Activated CD8-positive, alpha-beta memory T cell treated with anti-CD3 and anti-CD28 coated beads for 48 hours (primary cell): Measurements from ENCODE around the gene SHPK.
A peak's percentile ranks its signal among the peaks of the same experiment; 100 is the strongest.

Experiments used
- DNase-seq, 3 experiments: peaks; one replicate each; pipeline ENCODE4 v3.0.0-alpha.2; 2020; ENCODE audit warnings: low read depth in 2 of 3, low spot score in 2 of 3

SHPK gene, protein sequence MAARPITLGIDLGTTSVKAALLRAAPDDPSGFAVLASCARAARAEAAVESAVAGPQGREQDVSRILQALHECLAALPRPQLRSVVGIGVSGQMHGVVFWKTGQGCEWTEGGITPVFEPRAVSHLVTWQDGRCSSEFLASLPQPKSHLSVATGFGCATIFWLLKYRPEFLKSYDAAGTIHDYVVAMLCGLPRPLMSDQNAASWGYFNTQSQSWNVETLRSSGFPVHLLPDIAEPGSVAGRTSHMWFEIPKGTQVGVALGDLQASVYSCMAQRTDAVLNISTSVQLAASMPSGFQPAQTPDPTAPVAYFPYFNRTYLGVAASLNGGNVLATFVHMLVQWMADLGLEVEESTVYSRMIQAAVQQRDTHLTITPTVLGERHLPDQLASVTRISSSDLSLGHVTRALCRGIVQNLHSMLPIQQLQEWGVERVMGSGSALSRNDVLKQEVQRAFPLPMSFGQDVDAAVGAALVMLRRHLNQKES

DNA sequence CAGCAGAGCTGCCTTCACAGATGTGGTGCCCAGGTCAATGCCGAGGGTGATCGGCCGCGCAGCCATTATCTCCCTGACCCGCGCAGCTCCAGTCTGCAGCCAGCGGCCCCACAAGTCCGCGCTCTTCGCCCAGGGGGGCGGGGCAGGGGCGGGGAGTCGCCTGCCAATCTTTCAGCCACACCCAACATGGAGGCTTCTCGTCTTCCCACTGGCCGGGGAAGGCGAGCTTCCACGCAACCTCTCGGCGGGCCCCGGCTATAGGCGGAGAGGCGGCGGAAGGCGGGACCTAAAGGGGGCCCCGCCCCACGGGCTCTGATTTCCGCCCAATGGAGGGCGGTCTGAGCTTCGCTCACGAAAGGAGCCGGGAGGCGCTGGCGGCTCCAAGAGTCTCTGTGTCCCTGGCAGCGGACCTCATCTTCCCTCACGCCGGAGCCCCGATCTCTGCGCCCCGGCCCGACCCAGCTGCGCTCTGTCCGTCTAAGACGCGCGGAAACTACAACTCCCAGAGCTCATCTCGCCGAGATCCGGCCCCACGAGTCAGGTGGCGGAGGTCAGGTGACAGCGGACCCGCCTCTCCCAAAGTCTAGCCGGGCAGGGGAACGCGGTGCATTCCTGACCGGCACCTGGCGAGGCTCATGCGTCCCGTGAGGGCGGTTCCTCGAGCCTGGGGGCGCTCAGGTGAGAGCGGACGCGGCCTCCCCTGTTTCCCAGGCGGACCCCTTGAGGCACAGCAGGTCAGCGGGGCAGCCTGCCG is at the start of gene SHPK, which contains the start of gene CTNS:
Gene SHPK, minus strand, starts transcription at position 97 of the 754 bp plus-strand sequence. Its CDS starts 31 bp downstream, at position 66.
Gene CTNS, plus strand, starts transcription at position 607 of the 754 bp plus-strand sequence. CDS start 3,447 bp downstream, outside the sequence.
- peak; percentile 75 to 91 (median 87) for DNase-seq

DNA sequence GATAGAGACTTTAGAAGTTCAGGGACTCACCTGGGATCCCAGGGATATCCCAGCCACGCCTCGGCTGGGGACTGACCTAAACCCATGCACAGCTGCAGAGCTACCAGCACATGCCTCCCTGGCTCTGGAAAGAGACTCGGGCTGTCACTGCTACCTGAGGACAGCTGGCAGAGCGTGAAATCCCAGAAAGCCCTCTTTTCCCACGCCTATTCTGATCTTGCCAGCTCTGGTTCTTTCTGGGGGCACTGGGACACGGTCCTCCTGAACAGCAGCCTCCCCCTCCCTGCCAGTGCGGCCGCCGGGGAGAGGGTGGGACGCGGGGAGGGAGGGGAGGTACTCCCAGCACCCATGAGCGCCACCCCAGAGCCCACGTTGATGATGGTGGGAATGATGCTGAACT is 49.1 kb upstream of the SHPK start:
- DNase-seq = no peak

DNA sequence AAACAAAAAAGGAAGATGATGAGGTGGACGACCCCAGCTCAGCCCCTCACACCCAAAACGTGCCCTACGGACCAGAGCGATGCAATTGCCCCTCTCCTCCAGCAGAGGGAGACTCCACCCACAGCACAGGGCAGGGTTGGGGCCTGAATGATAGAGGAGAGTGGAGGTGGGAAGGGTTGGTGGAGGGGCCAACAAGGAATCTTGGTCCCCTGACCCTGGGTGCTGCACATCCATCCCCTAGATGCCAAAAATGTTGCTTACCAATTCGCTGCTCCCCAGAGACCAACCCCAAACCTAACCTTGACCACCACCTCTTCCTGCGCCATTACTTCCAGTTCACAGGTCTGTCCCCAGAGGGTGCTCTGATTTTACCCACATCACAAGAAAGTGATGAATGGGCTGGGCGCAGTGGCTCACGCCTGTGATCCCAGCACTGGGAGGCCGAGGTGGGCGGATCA is 47.0 kb upstream of the SHPK start:
- no peak for DNase-seq

DNA sequence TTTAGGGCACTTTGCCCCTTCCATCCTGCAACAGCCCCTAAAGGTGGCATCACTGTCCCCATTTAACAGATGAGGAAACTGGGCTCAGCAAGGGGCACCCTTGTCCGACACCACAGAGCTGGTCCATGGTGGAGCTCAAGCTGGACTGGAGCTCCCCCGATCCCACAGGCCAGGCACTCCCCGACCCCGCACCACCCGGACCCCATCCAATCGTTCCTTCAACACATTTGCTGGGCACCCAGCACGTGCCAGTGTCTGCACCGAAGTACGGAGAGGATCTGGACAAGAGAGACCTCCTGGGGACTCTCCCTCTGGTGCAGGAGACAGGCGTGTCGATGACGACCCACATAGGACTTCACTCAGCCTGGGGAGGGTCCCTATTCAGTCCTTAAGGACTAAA is 46.0 kb upstream of the SHPK start:
- no peak for DNase-seq

DNA sequence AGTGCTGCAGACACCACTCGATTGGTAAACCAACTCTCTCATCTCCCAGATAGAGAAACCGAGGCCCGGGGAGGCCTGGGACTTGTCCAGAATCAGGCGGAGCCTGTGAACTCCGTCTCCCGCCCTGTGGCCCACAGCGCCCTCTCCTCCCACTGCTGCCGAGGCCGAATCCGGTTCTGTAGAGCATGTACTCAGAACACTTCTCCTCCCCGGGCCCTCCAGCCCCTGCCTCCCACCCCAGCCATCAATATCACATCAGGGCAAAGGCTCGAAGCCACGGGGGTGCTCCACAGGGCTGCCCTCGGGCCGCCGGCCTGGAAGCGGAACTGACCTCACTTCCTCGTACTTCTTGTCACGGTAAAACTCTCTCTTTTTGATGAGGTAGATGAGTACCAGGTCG is 45.5 kb upstream of the SHPK start:
- DNase-seq = no peak

DNA sequence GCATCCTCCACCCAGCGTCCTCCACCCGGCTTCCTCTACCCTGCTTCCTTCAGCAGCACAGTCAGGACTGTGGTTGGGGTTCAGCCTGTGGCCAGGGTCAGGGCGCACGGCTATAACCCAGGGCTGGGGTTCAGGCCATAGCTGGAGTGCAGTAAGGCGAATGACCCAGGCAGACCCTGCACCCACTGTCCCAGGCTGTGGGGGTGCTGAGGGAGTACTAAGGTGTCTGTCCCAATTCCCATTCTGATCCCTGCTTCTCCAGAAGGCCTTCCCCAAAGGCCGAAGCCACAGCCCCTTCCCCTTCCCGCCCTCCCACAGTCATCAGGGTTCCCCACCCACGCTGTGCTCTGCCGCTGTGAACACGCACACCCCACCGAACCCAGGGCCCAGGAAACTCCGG is 45.0 kb upstream of the SHPK start:
- no peak for DNase-seq

DNA sequence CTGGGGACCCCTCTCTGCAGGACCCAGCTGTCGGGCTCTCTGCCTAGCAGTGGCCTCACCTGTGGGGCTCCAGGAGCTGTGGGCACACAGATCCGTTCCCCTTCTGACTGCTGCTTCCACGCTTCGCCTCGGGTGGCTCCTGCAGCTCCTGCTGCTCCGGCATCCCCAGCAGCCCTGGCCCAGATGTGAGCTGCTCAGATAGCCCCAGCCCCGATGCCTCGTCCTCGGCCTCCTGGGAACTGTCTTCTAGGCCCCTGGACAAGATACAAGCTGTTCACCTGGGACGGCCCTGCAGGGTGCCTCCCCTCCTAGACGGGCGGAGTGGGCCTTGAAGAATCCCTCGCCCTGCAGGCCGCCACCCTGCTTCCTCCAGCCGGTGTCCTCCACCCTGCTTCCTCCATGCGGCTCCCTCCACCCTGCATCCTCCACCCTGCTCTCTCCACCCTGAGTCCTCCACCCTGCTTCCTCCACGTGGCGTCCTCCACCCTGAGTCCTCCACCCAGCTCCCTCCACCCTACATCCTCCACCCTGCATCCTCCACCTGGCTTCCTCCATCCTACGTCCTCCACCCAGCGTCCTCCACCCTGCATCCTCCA is 43.6 kb upstream of the SHPK start:
- no peak for DNase-seq

DNA sequence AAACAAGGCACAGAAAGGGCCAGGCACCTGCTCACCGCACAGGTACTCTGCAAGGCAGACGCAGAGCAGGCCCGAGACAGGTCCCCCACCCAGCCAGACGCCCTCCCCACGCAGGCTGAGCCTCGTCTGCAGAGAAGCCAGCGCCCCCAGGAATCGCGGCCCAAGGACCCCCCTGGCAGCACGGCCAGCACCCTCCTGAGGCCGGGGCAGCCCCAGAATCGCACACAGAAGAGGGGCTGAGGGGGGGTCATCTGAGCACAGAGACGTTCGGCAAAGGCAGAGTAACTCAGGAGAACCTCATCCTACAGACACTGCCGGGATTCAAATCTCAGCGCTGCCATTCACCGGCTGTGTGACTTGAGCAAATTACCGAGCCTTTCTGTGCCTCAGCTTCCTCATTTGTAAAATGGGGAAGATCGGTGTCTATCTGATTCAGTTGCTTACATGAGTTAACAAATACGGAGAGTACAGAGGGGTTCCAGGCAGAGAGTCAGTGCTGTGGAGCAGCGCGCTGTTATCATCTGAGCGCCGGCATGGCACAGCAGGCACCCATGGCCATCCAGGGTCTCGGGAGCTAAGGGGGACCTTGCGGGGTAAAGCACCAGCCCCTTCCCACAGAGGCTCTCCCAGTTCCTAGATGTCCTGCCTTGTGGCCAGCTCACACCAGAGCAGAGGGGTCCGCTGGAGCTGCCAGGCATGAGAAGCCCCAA is 42.9 kb upstream of the SHPK start:
- no peak for DNase-seq

DNA sequence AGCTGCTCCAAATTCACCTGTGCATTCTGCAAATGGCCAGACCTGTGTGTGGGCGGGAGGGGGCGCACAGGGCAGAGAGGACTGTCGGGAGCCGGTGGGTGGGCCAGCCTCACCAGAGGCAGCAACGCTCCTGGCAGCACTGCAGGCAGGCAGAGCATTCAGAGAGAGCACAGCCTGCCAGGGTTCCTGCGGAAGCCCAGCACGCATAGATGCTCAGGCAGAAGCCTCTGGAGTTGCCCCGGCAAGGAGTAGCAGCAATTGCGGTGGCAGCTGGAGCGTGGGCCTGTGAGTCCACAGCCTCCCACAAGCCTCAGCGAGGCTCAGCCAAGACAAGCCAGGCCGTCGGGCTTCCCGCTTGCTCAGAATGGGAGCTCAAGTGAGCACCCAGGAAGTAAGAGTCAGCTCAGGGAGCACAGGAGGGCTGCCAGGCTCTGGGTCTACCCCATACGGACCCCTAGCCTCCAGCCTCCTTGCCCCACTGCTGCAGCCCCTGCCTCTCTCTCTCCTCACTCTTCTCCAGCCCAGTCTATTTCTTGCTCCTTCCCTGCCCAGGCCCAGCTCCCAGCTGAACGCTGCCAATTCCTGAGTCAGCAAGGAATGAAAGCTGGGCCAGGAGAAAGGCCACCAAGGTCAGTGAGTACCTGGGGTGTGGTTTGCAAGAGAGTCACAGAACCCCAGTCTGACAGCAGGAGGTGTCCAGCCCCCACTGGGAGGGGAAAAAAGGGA is 42.2 kb upstream of the SHPK start:
- no peak for DNase-seq

DNA sequence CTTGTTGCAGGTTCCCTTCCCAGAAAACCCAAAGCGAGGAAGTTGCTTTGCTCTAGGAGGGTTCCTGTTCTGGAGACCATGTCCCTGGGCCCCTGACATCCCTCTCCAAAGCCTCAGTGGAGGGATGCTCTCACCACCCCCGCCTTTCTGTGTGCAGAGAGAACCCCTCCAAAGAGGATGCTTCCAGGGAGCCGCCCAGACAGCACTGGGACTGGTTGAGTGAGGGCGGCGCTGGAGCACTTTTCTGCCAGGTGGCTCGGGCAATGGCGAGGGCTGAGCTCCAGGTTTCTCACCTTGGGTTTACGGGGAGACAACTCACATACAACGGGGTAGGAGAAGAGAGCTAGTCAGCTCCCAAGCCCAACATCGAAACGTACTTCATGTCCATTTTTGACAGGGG is 39.8 kb upstream of the SHPK start:
- no peak for DNase-seq

DNA sequence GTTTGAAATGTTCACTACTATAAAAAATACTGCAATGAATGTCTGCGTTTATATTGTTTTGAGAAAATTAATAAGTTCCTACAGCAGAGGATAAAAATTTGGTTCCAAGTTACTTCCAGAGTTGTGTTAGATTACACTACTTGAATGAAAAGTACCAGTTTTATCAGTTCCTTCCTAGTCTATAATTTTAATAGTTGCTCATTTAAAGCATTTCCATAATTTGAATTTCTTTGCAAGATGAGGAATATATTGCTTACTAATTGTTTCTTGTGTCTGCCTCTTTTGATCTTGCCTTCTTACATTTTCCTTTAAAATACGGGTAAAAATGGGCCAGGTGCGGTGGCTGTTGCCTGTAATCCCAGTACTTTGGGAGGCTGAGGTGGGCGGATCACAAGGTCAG is 36.5 kb upstream of the SHPK start:
- DNase-seq = no peak

DNA sequence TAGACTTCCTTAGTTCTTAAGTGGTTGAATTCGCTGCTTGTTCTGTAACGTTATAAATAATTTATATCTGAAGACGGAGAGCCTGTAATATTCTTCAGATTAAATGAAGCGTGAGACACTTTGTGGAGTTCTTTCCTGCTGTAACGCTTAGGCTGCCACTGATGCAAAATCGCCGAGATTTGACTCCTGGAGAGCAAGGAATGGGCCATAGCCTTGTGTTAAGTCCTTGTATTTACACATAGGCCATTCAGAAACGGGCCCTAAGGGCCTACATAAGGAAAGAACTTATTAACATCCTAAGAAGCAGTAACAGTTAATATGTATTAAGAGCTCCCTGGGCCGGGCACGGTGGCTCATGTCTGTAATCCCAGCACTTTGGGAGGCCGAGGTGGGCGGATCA is 33.5 kb upstream of the SHPK start:
- DNase-seq = no peak

DNA sequence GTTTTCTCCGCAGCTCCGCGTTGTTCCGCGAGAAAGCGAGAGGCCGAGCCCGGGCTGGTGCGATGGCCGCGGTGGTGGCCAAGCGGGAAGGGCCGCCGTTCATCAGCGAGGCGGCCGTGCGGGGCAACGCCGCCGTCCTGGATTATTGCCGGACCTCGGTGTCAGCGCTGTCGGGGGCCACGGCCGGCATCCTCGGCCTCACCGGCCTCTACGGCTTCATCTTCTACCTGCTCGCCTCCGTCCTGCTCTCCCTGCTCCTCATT is 33.0 kb upstream of the SHPK start:
- no peak for DNase-seq

DNA sequence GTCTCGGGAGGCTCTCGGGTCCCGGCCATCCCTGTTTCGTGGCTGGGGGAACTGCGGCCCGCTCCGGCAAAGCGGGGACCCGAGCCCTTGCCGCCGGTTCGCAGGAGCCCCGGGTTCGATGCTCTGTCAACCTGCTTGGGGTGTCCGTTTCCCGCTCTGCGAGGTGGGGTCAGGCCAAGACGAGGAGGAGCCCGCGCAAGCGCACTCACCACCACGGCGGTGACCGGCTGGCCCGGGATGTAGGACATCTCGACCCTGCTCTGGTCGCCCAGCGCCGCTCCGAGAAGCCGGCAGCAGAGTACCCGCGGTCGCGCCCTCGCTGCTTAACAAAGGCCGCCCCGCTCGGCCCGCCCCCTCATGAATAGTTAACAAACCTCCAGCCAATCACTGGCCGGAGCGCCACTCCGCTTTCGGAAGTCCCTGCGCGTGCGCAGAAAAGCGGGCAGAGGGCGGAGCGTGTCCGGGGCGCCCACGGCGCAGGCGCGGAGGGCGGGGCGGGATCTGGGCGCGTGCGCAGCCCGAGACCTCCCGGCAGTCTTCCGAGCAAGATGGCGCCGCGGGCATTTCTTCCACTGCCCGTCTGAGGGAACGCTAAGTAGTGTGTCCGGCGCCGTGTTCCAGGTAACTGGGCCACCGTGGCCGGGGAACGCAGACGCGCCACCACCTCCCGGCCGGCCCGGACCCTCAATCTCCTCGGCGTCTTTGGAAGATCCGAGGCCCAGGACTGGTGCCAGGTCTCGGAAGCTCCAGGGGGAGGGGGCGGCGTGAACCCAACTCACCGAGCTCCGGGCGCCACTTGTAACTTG is 32.4 kb upstream of the SHPK start, which contains the start of the genes EMC6 and TAX1BP3:
Gene EMC6, plus strand, starts transcription at position 534 of the 806 bp plus-strand sequence. CDS start 335 bp downstream, outside the sequence.
Gene TAX1BP3, minus strand, starts transcription at position 300 of the 806 bp plus-strand sequence. Its CDS starts 52 bp downstream, at position 248.
- DNase-seq = peak; percentile 98 to 100 (median 99)

DNA sequence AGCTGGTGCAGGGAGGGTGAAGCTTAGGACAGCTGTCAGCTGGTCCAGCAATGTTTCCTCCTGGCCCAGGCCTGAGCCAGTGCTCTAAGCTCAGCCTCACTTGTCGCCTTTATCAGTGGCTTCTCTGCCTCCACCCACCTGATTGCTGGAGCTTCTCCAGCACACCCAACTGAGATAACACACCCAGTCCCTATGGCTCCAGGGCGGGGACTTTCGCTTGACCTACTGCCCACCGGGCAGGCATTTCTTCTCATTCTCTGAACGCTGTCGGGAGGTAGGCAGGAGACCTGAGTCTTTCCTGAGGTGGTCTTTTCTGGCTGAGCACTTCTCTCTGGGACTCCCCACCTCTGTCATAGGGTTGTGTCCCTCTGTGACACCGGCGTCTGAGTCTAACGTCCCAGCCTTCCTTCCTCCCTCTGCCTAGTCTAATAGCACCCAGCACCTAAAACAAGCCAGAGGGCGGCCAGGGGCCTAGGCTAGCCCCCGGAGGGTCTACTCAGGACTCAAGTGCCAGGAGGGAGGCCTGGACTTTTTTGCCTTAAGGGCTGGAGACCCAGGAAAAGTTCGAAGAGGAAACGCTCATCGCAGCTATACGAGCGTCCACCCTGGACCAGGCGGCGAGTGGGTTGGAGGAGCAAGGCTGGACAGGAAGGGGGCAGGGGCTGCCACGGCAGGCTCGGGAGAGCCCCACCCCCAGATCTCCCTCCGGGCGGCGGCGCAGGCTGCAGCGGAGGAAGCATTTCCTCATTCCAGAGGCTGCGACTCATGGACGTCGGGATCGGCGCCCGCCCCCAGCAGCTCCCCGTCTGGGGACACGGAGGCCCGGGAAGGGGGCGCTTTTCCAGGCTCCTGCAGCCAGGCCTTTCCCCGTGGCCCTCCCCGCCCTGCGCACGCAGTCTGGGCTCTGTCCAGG is 31.6 kb upstream of the SHPK start:
- DNase-seq = no peak

DNA sequence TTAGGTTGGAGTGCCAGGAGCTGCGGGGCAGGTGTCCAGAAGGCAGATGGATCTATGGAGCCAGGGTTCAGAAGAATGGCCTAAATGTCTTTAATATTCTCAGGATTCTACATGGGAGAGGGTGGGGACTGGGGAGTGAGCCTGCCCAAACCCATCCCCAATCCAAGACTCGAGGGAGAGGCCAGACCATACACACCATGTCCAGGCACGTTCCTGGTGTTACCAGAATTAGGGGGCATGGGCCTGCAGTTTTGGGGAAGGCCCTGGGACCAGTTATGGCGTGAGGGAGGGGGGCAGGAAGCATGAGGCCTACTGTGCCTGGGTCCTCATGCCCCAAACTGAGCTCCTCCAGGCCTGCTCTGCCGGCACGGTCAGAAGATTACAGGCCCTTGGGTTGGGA is 30.5 kb upstream of the SHPK start:
- DNase-seq = no peak

DNA sequence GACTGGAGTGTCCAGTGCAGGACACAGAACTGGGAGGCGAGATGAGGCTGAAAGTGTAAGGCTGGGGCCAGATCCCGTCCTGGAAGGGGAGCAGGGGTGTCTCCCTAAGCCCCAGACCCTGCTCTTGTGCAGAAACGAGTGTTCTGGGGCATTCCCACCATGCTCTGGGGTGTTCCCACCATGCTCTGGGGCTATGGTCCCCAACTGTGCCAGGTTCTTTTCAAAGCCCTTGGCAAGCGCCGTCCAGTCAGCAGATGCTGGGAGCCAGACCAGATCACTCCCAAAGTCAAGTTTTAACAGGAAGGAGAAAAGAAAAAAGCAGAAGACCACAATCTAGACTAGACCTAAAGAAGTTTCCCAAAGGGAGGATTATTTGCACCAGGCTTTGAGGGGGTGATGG is 29.8 kb upstream of the SHPK start:
- no peak for DNase-seq
